K562 (cell line): Measurements from ENCODE around the gene ROPN1L. TPM values are rescaled to one million over a fixed set of nuclear protein-coding genes. Genes with fewer than 3 reads are reported as not detected.
A peak's percentile ranks its signal among the peaks of the same experiment; 100 is the strongest.

Experiments
- BHLHE40 ChIP-seq: IDR thresholded peaks from 2 replicates; pipeline ENCODE4 v1.6.1; 2011; ENCODE audit warnings: low read length, improper control_type of control experiment
- CEBPG ChIP-seq, 3 experiments: fragments of 200-800 bp in 1 of 3; sonication (Bioruptor generic) in 1 of 3; sonication (generic) in 1 of 3; formaldehyde crosslinking in 1 of 3; IDR thresholded peaks in 2 of 3; conservative IDR thresholded peaks in 1 of 3; 2 replicates each; pipeline versions ENCODE4 v1.6.1 to v1.8.0; 2016 to 2022; ENCODE audit warnings: missing compliant biosample characterization in 2 of 3, missing genetic modification characterization in 2 of 3, mild to moderate bottlenecking in 1 of 3, missing genetic modification reagents in 1 of 3
- NFIC ChIP-seq: fragments of 450-650 bp; IDR thresholded peaks from 2 replicates; pipeline ENCODE4 v1.6.1; 2017; ENCODE audit warnings: mild to moderate bottlenecking, inconsistent platforms
- PHB2 ChIP-seq: fragments of 450-650 bp; IDR thresholded peaks from 2 replicates; pipeline ENCODE4 v1.6.1; 2017; ENCODE audit warnings: low read depth
- PHF8 ChIP-seq: fragments of 200-600 bp; sonication (generic); IDR thresholded peaks from 2 replicates; pipeline ENCODE4 v1.6.1; 2012; ENCODE audit warnings: mixed run types, mild to moderate bottlenecking, inconsistent platforms, low read length, moderate library complexity, borderline replicate concordance
- RAD21 ChIP-seq, 2 experiments: fragments of 250-450 bp in 1 of 2; fragments of 450-650 bp in 1 of 2; sonication (Bioruptor Pico) in 1 of 2; formaldehyde crosslinking in 1 of 2; IDR thresholded peaks in 1 of 2; conservative IDR thresholded peaks in 1 of 2; 2 replicates each; pipeline versions ENCODE4 v1.4.0 to v1.8.0; 2020 to 2022; ENCODE audit warnings: mild to moderate bottlenecking in 2 of 2, moderate library complexity in 1 of 2
- RBBP5 ChIP-seq: fragments of 200-600 bp; sonication (generic); IDR thresholded peaks from 2 replicates; pipeline ENCODE4 v1.6.1; 2012; ENCODE audit warnings: borderline replicate concordance, mild to moderate bottlenecking, low read length, control low read depth, inconsistent platforms; ENCODE audit not compliant: insufficient read depth, poor library complexity, severe bottlenecking
- SAFB ChIP-seq: fragments of 200-400 bp; formaldehyde crosslinking; IDR thresholded peaks from 2 replicates; pipeline ENCODE4 v1.6.1; 2017; ENCODE audit warnings: low read depth, low read length, borderline replicate concordance
- SNAPC5 ChIP-seq: fragments of 250-450 bp; sonication (Bioruptor Pico); IDR thresholded peaks from 2 replicates; pipeline ENCODE4 v1.8.0; 2021; ENCODE audit warnings: moderate library complexity, mild to moderate bottlenecking, inconsistent platforms
- TBL1XR1 ChIP-seq, 2 experiments: IDR thresholded peaks; 2 replicates each; pipeline ENCODE4 v1.6.1; 2012; ENCODE audit warnings: improper control_type of control experiment in 2 of 2, low read length in 2 of 2, mild to moderate bottlenecking in 1 of 2
- TCF15 ChIP-seq: fragments of 250-450 bp; sonication (Bioruptor Pico); IDR thresholded peaks from 2 replicates; pipeline ENCODE4 v1.8.0; 2022; ENCODE audit warnings: moderate library complexity, mild to moderate bottlenecking, inconsistent platforms
- polyA plus RNA-seq, 8 experiments: library from polyadenylated mRNA; depleted of rRNA in 4 of 8; stranded (reverse) in 5 of 8; unstranded in 3 of 8; fragments of >200 nt; fragmentation: Nextera tagmentation in 2 of 8; fragmentation: Illumina TruSeq in 1 of 8; extraction: Ambion mirVana in 2 of 8; extraction: Trizol in 1 of 8; gene quantifications; 2 replicates each; pipeline versions ENCODE4 v1.2.1 to v1.2.3, GENCODE V29; 2011 to 2014; ENCODE audit warnings: inconsistent platforms in 1 of 8, missing spikeins in 1 of 8
- total RNA-seq, 7 experiments: library from RNA; depleted of rRNA in 6 of 7; stranded (reverse); fragments of >200 nt in 6 of 7; fragmentation: Illumina TruSeq in 2 of 7; extraction: Trizol in 2 of 7; gene quantifications; 2 replicates each; pipeline versions ENCODE4 v1.2.1 to v1.2.3, GENCODE V29; 2011 to 2021; ENCODE audit warnings: low replicate concordance in 1 of 7
- TF ChIP-seq, protein P1 (sequence below), 2 experiments: fragments of 450-650 bp; formaldehyde crosslinking in 1 of 2; IDR thresholded peaks; 2 replicates each; pipeline versions ENCODE4 v1.4.0 to v1.6.1; 2014 to 2020; ENCODE audit warnings: mild to moderate bottlenecking in 2 of 2, borderline replicate concordance in 1 of 2, low read depth in 1 of 2

ROPN1L gene
- total and polyA plus RNA-seq, 9 of the 15 experiments (the other 6 are each of a cell fraction or from before 2014, with no cell fraction given), result 0.04 to 0.85 (median 0.24) TPM; not detected in 3

DNA sequence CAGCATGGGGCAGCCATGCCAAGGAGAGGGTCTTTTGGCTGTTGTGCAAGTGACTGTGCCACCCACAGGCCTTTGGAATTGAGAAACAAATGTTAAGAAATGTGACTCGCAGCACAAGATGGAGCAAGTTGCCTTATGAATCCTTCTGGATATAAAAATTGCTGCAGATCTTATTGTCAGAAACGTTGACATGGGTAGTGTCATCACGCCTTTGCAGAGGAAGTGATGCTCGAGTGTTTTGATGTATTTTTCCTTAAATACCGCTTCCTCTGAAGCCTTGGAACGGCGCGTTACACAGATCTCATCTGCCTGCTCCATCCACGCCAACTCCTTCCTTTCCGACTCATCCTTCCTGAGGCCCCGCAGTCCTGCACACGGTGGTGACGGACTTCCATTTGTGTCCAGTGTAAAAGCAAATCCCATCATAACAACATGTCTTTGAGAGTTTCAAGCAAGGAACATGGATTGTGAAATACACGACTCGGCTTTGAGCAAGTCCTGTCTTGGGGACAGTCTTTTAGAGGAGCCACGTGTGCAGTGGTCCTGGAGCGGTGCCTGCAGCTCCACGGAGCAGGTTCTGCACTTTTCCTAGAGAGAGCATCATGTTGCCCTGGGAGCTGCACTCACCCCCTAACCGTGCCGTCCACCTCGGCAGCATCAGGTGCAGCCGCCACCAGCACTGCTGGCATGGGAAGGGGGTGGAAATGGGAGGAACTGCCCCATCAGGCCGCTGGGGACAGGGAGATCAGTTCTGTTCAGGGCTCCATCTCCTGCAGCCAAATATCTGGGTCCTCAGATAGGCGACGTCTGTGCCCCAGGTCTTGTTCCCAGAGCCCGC lies 15.1 kb downstream of the ROPN1L start (continued):
- TF ChIP-seq, protein P1, sequence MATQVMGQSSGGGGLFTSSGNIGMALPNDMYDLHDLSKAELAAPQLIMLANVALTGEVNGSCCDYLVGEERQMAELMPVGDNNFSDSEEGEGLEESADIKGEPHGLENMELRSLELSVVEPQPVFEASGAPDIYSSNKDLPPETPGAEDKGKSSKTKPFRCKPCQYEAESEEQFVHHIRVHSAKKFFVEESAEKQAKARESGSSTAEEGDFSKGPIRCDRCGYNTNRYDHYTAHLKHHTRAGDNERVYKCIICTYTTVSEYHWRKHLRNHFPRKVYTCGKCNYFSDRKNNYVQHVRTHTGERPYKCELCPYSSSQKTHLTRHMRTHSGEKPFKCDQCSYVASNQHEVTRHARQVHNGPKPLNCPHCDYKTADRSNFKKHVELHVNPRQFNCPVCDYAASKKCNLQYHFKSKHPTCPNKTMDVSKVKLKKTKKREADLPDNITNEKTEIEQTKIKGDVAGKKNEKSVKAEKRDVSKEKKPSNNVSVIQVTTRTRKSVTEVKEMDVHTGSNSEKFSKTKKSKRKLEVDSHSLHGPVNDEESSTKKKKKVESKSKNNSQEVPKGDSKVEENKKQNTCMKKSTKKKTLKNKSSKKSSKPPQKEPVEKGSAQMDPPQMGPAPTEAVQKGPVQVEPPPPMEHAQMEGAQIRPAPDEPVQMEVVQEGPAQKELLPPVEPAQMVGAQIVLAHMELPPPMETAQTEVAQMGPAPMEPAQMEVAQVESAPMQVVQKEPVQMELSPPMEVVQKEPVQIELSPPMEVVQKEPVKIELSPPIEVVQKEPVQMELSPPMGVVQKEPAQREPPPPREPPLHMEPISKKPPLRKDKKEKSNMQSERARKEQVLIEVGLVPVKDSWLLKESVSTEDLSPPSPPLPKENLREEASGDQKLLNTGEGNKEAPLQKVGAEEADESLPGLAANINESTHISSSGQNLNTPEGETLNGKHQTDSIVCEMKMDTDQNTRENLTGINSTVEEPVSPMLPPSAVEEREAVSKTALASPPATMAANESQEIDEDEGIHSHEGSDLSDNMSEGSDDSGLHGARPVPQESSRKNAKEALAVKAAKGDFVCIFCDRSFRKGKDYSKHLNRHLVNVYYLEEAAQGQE (IDR thresholded peaks at IDR 0.05; ENCODE audit: borderline replicate concordance), result 0 out of 2 replicates have a peak, but pooled peaks have one; percentile 5
- TF ChIP-seq, protein P1 (CRISPR knock-in tag; IDR thresholded peaks at IDR 0.05; ENCODE audit: low read depth), result no peak
- TF ChIP-seq SNAPC5 (no peak), CEBPG (CRISPR knock-in tag; IDR thresholded peaks at IDR 0.05) (no peak), CEBPG (tag; conservative IDR thresholded peaks at IDR 0.05 in 1 of 2, IDR thresholded peaks at IDR 0.05 in 1 of 2) (peak; percentile 44 to 50; a peak in 1 of 4 replicates), BHLHE40 (no peak), NFIC (no peak), RAD21 (CRISPR knock-in tag; conservative IDR thresholded peaks at IDR 0.05 in 1 of 2, IDR thresholded peaks at IDR 0.05 in 1 of 2) (peak in 1 of 2 experiments; percentile 22; a peak in 1 of 4 replicates), TBL1XR1 (IDR thresholded peaks at IDR 0.05; ENCODE audit: low read length in 2 of 2) (no peak), RBBP5 (no peak), SAFB (no peak), TCF15 (CRISPR knock-in tag) (no peak), PHB2 (no peak), PHF8 (no peak)
